ENCODE measurements around the gene SPRY2.

The SPRY2 gene

GRCh38 chr13:80314711-80315653 is 25.9 kb downstream of the SPRY2 start:
- DNase-seq: no peak

GRCh38 chr13:80313668-80314256 is 27.2 kb downstream of the SPRY2 start:
- no peak for DNase-seq

GRCh38 chr13:80312967-80313366 is 28.0 kb downstream of the SPRY2 start:
- DNase-seq: no peak

GRCh38 chr13:80312012-80312704 is 28.8 kb downstream of the SPRY2 start:
- DNase-seq: no peak

GRCh38 chr13:80309926-80310325 is 31.0 kb downstream of the SPRY2 start:
- DNase-seq: no peak

- no peak for DNase-seq
Measured at GRCh38 chr13:80307401-80307987, 33.4 kb downstream of the SPRY2 start.

GRCh38 chr13:80306337-80306972 is 34.5 kb downstream of the SPRY2 start:
- DNase-seq: no peak

GRCh38 chr13:80305737-80306136 is 35.2 kb downstream of the SPRY2 start:
- DNase-seq: no peak

- no peak for DNase-seq
Measured at GRCh38 chr13:80303225-80303811, 37.6 kb downstream of the SPRY2 start.

- DNase-seq: no peak
Measured at GRCh38 chr13:80299046-80299445, 41.9 kb downstream of the SPRY2 start.

GRCh38 chr13:80297503-80297902 is 43.4 kb downstream of the SPRY2 start:
- DNase-seq: no peak

- no peak for DNase-seq
Measured at GRCh38 chr13:80297094-80297493, 43.8 kb downstream of the SPRY2 start.

GRCh38 chr13:80296638-80297037 is 44.3 kb downstream of the SPRY2 start:
- no peak for DNase-seq

- no peak for DNase-seq
Measured at GRCh38 chr13:80290591-80290990, 50.3 kb downstream of the SPRY2 start.

Data from right kidney (tissue), 1 donor.